ENCODE measurements around the gene POC1A. TPM values are rescaled to one million over a fixed set of nuclear protein-coding genes. Genes with fewer than 3 reads are reported as not detected.

The POC1A gene
- total RNA-seq, 1 donor from 2014 or later: 3.7 TPM

- DNase-seq (ENCODE audit: low read depth): no peak
- H3K4me1 ChIP-seq (ENCODE audit: insufficient read depth, low read length): peaks cover 9% of the 10 kb centered on the region
- H3K27me3 Mint-ChIP-seq (ENCODE audit: low read depth, unreplicated experiment): peaks cover 10% of the 10 kb centered on the region
- no peak overlapping the region for H3K9ac ChIP-seq (ENCODE audit: low read length)
- no peaks in the 10 kb centered on the region for H3K36me3 Mint-ChIP-seq (ENCODE audit: low read depth, unreplicated experiment)
- no peak overlapping the region for H3K27ac ChIP-seq (ENCODE audit: low read depth, low read length)
- H3K4me3 Mint-ChIP-seq (ENCODE audit: unreplicated experiment): no peak overlapping the region
- no peak overlapping the region for H3K27ac Mint-ChIP-seq (ENCODE audit: unreplicated experiment)
- no peaks in the 10 kb centered on the region for H3K27me3 ChIP-seq (ENCODE audit: insufficient read depth, low read length)
- H3K4me1 Mint-ChIP-seq (ENCODE audit: low read depth, unreplicated experiment): no peaks in the 10 kb centered on the region
- FAIRE-seq: no peak
- no peak overlapping the region for H2AFZ ChIP-seq (ENCODE audit: low read depth, low read length)
- no peak for TF ChIP-seq CTCF (IDR thresholded peaks at IDR 0.05; ENCODE audit: insufficient read depth, low read depth, low read length)
- TF ChIP-seq EZH2 (IDR thresholded peaks at IDR 0.05; ENCODE audit: insufficient read depth, low read length): no peak
- peaks cover 3% of the 10 kb centered on the region for H3K9me3 Mint-ChIP-seq (ENCODE audit: unreplicated experiment)
- H3K79me2 ChIP-seq (ENCODE audit: insufficient read depth, low read length): no peaks in the 10 kb centered on the region
- H3K9me3 ChIP-seq (ENCODE audit: insufficient read depth, low read depth, low read length): no peaks in the 10 kb centered on the region
- no peaks in the 10 kb centered on the region for H3K36me3 ChIP-seq (ENCODE audit: insufficient read depth, low read length)
- H3K4me2 ChIP-seq (ENCODE audit: low read length): no peak overlapping the region
- no peak overlapping the region for H3K4me3 ChIP-seq (ENCODE audit: insufficient read depth, low read depth, low read length)
- no peaks in the 10 kb centered on the region for H4K20me1 ChIP-seq (ENCODE audit: insufficient read depth, low read length)
Measured at GRCh38 chr3:52191663-52192062, 37.4 kb upstream of the POC1A start.

GRCh38 chr3:52190294-52191074 lies 36.3 kb upstream of the POC1A start:
- no peaks in the 10 kb centered on the region for H3K9me3 ChIP-seq (ENCODE audit: insufficient read depth, low read depth, low read length)
- Mint-ChIP-seq H3K9me3 (ENCODE audit: unreplicated experiment) (peaks cover 4% of the 10 kb centered on the region), H3K27ac (ENCODE audit: unreplicated experiment) (no peak overlapping the region), H3K27me3 (ENCODE audit: low read depth, unreplicated experiment) (peaks cover 13% of the 10 kb centered on the region), H3K4me3 (ENCODE audit: unreplicated experiment) (no peak overlapping the region), H3K36me3 (ENCODE audit: low read depth, unreplicated experiment) (no peaks in the 10 kb centered on the region), H3K4me1 (ENCODE audit: low read depth, unreplicated experiment) (no peaks in the 10 kb centered on the region)
- no peak overlapping the region for H3K27ac ChIP-seq (ENCODE audit: low read depth, low read length)
- peak overlapping the region; percentile 32 for H2AFZ ChIP-seq (ENCODE audit: low read depth, low read length)
- H3K79me2 ChIP-seq (ENCODE audit: insufficient read depth, low read length): no peaks in the 10 kb centered on the region
- H3K36me3 ChIP-seq (ENCODE audit: insufficient read depth, low read length): no peaks in the 10 kb centered on the region
- no peaks in the 10 kb centered on the region for H3K27me3 ChIP-seq (ENCODE audit: insufficient read depth, low read length)
- H3K4me2 ChIP-seq (ENCODE audit: low read length): peak overlapping the region; percentile 7
- peaks cover 9% of the 10 kb centered on the region for H3K4me1 ChIP-seq (ENCODE audit: insufficient read depth, low read length)
- H4K20me1 ChIP-seq (ENCODE audit: insufficient read depth, low read length): no peaks in the 10 kb centered on the region
- H3K9ac ChIP-seq (ENCODE audit: low read length): no peak overlapping the region
- H3K4me3 ChIP-seq (ENCODE audit: insufficient read depth, low read depth, low read length): no peak overlapping the region
- FAIRE-seq (no peak), DNase-seq (ENCODE audit: low read depth) (peak; percentile 34)
- no peak for TF ChIP-seq EZH2 (IDR thresholded peaks at IDR 0.05; ENCODE audit: insufficient read depth, low read length)
- TF ChIP-seq CTCF (IDR thresholded peaks at IDR 0.05; ENCODE audit: insufficient read depth, low read depth, low read length): no peak

- H3K4me2 ChIP-seq (ENCODE audit: low read length): no peak overlapping the region
- Mint-ChIP-seq H3K9me3 (ENCODE audit: unreplicated experiment) (peaks cover 6% of the 10 kb centered on the region), H3K4me1 (ENCODE audit: low read depth, unreplicated experiment) (no peaks in the 10 kb centered on the region), H3K4me3 (ENCODE audit: unreplicated experiment) (no peak overlapping the region), H3K27me3 (ENCODE audit: low read depth, unreplicated experiment) (peaks cover 10% of the 10 kb centered on the region), H3K27ac (ENCODE audit: unreplicated experiment) (no peak overlapping the region), H3K36me3 (ENCODE audit: low read depth, unreplicated experiment) (no peaks in the 10 kb centered on the region)
- FAIRE-seq (no peak), DNase-seq (ENCODE audit: low read depth) (no peak)
- peaks cover 9% of the 10 kb centered on the region for H3K4me1 ChIP-seq (ENCODE audit: insufficient read depth, low read length)
- no peak overlapping the region for H3K27ac ChIP-seq (ENCODE audit: low read depth, low read length)
- H3K36me3 ChIP-seq (ENCODE audit: insufficient read depth, low read length): no peaks in the 10 kb centered on the region
- H3K9me3 ChIP-seq (ENCODE audit: insufficient read depth, low read depth, low read length): no peaks in the 10 kb centered on the region
- H4K20me1 ChIP-seq (ENCODE audit: insufficient read depth, low read length): no peaks in the 10 kb centered on the region
- no peak overlapping the region for H3K4me3 ChIP-seq (ENCODE audit: insufficient read depth, low read depth, low read length)
- no peaks in the 10 kb centered on the region for H3K27me3 ChIP-seq (ENCODE audit: insufficient read depth, low read length)
- no peak overlapping the region for H2AFZ ChIP-seq (ENCODE audit: low read depth, low read length)
- no peaks in the 10 kb centered on the region for H3K79me2 ChIP-seq (ENCODE audit: insufficient read depth, low read length)
- H3K9ac ChIP-seq (ENCODE audit: low read length): no peak overlapping the region
- no peak for TF ChIP-seq CTCF (IDR thresholded peaks at IDR 0.05; ENCODE audit: insufficient read depth, low read depth, low read length)
- TF ChIP-seq EZH2 (IDR thresholded peaks at IDR 0.05; ENCODE audit: insufficient read depth, low read length): no peak
Measured at GRCh38 chr3:52188556-52188955, 34.3 kb upstream of the POC1A start.
